Embryonic facial prominence (tissue), 1 donor: Measurements from ENCODE around the gene HAUS6.
"Not testable (repeated sequence)": the region's sequence is repeated elsewhere in the genome, so short reads cannot be mapped to it uniquely, and the experiment has no call there.

Source experiments
- DNase-seq: peaks from one replicate; pipeline ENCODE4 v3.0.0-alpha.2; 2016; ENCODE audit errors: extremely low spot score

The HAUS6 gene

GRCh38 chr9:19117039-19117716, 14.5 kb upstream of the HAUS6 start:
- no peak for DNase-seq

DNA sequence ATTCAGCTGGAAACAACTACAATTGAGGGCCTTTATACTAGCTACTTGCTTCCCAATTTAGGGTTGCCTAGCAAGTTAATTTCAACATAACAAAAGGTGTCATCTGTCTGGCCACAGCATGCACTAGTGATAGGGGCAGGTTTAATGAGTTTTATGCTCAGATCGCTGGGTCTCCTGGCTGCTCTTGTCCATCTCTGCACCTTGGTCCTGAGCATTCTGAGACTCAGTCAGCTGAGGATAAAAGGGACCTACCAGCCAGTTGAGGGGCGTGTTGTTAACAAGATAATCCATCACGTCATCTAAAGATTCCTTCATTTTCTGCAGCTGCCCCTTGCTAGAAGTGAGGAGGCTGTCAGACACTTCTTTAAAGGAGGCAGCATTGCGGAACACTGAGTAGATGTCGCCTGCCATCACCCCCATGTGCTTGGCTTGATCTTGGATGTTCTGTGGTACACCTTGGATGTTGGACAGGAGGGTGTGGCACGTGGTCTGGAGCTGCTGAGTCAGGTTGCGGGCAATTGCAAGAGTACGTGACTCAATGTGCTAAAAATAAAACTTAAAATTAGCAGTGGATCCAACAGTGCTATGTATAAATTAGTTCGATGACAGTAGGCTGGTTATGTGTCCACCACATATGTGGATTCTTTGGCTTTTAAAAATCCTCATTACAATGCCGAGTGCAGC, 13.5 kb upstream of the HAUS6 start:
- DNase-seq = no peak

GRCh38 chr9:19114680-19115270, 12.1 kb upstream of the HAUS6 start:
- DNase-seq = no peak

DNA sequence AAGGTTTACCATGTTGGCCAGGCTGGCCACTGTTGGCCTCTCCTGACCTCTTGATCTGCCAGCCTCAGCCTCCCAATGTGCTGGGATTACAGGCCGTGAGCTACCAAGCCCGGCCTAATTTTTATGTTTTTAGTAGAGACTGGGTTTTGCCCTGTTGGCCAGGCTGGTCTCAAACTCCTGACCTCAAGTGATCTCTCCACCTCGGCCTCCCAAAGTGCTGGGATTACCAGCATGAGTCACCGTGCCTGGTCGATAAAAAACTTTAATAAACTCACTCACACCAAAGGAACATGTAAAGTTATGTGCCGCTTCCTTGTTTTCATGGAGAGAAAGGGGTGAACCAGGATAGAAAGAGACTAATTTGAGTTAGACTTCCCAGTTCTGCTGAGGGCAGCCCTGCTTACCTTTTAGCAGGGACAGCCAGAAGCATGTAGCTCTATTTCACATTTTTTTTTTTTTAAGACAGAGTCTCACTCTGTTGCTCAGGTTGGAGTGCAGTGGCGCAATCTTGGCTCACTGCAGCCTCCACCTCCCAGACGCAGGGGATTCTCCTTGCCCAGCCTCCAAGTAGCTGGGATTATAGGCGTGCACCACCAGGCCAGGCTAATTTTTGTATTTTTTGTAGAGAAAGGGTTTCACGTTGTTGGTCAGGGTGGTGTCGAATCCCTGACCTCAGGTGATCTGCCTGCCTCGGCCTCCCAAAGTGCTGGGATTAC, 11.4 kb upstream of the HAUS6 start:
- DNase-seq = no peak

DNA sequence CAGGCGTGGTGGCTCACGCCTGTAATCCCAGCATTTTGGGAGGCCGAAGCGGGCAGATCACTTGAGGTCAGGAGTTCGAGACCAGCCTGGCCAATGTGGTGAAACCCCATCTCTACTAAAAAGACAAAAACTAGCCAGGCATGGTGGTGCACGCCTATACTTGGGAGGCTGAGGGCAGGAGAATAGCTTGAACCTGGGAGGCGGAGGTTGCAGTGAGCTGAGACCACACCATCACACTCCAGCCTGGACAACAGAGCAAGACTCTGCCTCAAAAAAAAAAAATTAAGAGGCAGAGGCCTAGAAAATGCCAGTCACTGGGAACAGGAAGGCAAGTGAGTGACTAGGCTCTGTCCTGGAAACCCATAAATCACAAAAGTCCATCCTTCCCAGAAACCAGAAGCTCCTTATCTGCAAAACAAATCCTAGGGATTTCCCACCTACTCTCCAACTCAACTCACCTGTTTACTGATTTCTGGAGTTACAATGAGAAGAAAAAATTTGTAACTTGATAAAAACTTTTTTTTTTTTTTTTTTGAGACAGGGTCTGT, 10.4 kb upstream of the HAUS6 start:
- not testable (repeated sequence) for DNase-seq

- no peak for DNase-seq
These were observed 5.3 kb upstream of the HAUS6 start for GRCh38 chr9:19108038-19108437.

- no peak for DNase-seq
These were observed 2.0 kb upstream of the HAUS6 start for GRCh38 chr9:19104515-19105282.

DNA sequence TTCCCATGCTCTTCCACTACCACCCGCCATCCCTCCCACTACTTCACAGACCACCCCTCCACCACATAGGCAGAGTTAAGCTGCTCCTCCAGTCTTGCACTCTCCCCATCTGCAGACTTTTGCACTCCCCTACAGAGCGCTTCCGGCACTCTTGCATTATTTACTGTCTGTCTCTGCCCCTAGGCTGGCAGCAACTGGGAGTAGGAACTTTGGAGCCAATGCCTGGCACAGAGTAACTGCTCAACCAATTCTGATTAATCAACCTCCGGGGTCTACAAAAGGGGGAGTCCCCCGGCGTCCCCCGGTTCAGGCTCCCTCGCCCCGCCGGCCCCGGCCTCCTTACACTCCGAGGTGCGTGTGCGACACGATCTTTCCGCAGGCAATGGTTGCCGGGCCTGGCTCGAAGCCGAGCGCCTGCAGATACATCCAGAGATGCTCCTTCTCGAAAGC, 498 bp downstream of the HAUS6 start:
- no peak for DNase-seq

DNA sequence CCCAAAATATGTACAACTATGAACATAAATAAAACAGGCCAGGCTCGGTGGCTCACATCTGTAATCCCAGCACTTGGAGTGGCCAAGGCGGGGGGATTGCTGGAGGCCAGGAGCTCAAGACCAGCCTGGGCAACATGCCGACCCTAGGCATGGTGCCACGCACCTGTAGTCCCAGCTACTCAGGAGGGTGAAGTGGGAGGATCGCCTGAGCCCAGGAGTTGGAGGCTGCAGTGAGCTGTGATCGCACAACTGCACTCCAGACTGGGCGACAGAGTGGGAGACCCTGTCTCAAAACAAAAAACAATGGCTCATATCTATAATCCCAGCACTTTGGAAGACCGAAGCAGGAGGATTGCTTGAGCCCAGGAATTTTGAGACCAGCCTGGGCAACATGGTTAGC, 1.5 kb downstream of the HAUS6 start:
- no peak for DNase-seq

DNA sequence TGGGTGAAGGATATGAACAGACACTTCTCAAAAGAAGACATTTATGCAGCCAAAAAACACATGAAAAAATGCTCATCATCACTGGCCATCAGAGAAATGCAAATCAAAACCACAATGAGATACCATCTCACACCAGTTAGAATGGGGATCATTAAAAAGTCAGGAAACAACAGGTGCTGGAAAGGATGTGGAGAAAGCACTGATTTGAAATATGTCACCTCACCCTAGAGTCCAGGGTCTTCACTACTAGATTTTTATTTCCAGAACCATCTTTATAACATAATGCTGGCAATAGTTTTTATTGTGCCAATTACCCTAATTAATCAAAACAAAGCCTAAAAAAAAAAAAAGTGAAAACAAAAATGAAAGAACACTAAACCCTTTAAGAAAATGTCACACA, 5.3 kb downstream of the HAUS6 start:
- not testable (repeated sequence) for DNase-seq

DNA sequence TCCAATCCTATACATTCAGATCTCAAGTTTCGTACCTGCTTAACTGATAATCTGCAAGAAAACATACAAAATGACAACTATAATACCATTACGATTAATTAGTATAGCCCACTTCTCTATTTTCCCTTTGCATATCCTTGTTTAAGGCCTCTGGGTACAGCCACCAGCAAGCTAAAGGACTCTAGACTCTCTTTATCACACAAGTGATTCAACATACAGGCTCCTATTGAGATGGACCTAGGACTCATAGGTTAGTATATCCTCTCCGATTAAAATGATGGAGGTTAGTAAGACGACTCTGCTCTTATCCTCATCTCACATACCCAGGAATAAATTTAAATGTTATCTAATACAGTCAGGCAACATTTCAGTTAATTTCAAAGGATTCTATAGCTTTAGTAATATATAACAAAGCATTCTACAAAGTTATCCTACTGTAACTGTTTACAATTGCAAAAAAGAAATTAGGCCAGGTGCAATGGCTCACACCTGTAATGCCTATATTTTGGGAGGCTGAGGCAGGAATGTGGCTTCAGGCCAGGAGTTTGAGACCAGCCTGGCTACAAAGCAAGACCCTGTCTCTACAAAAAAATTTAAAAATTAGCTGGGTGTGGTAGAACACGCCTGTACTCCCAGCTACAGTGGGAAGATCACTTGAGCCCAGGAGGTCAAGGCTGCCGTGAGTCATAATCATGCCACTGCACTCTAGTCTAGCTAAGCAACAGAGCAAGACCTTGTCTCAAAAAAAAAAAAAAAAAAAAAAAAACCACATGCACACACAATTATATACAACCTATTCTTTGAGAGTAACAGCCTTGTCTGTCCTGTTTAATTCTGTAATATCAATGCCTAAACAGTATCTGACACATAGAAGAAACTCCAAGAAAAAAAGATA, 15.4 kb downstream of the HAUS6 start:
- no peak for DNase-seq

DNA sequence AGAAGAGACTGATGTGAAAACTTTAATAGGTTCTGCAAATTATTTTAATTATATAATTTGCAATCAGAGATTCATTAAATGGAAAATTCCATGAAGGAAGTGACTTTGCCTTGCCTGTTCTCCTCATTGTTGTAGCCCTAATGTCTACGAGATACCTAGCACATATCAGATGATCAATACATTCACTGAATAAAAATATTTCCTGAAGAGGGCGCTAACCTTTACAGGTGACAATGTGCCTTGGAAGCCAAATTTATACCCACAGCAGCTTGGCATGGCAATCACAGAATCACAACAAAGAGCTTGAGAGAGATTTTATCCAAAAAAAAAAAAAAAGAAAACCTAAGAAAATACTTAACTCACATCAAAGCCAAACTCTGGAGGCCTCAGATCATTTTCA, 17.4 kb downstream of the HAUS6 start:
- DNase-seq = no peak

DNA sequence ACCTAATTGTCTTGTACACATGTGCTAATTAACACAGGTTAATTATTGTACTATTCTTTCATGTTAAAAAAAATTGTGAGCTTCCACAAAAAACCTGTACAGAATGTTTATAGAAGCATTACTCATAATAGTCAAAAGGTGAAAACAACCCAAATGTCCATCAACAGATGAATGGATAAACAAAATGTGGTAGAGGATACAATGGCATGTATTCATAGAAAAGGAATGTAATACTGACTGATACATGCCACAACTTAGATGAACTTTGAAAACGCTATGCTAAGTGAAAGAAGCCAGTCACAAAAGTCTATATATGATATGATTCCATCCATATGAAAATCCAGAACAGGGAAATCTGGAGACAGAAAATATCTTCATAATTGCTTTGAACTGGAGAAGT, 27.9 kb downstream of the HAUS6 start:
- no peak for DNase-seq

DNA sequence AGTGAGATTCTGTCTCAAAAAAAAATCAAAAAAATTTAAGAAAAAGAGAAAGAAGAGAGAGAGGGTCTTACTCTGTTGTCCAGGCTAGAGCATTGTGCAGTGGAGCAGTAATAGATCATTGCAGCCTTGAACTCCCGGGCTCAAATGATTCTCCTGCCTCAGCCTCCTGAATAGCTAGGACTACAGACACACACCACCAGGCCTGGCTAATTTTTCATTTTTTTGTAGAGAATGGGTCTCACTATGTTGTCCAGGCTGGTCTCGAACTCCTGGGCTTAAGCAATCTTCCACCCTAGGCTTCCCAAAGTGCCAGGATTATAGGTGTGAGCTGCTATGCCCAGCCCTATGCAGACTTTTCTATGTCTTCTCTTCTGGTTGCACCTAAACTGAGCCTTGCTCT, 28.5 kb downstream of the HAUS6 start:
- no peak for DNase-seq

GRCh38 chr9:19057033-19057432, 45.7 kb downstream of the HAUS6 start:
- DNase-seq = no peak

DNA sequence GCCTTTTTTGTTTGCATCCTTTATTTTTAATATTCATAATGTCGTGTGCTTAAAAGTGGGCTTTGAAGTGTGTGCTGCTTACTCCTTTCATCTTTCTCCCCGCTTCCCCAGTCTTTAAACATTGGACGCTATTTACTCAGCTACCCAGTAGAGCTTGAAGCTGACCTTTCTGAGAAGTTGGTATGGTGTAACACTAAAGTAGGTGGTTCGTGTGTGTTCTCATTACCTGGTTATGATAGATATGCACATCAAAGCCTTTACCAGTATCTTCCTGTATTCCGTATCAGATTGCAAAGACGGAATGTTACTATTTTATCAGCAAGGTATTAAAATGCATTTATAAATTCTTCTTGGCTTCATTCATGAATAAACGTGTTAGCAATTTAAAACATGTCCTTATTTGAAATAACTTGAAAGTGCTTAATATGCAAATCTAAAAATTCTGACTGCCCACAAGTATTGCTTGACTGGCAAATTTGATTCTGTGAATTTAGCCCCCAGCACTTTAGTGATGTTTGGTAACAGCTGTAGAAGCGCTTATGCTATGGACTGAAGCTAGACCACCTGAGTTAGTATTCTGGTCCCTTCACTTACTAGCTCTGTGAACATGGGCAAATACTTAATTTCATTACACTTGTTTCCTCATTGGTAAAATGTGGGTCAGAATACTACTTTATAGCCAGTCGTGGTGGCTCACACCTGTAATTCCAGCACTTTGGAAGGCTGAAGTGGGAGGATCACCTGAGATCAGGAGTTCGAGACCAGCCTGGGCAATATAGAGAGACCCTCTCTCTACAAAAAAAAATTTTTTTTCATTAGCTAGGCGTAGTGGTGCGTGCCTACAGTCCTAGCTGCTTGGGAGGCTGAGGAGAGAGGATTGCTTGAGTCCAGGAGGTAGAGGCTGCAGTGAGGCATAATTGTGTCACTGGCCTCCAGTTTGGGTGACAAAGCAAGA, 51.8 kb downstream of the HAUS6 start:
- no peak for DNase-seq

DNA sequence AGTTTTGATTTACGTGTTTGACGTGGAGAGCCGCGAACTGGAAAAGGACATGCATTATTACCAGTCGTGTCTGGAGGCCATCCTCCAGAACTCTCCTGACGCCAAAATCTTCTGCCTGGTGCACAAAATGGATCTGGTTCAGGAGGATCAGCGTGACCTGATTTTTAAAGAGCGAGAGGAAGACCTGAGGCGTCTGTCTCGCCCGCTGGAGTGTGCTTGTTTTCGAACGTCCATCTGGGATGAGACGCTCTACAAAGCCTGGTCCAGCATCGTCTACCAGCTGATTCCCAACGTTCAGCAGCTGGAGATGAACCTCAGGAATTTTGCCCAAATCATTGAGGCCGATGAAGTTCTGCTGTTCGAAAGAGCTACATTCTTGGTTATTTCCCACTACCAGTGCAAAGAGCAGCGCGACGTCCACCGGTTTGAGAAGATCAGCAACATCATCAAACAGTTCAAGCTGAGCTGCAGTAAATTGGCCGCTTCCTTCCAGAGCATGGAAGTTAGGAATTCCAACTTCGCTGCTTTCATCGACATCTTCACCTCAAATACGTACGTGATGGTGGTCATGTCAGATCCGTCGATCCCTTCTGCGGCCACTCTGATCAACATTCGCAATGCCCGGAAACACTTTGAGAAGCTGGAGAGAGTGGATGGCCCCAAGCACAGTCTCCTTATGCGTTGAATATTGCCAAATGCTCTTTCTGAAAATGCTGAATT, 52.6 kb downstream of the HAUS6 start:
- DNase-seq = no peak
